ENCODE data around the gene RBP2. TPM values are rescaled to one million over a fixed set of nuclear protein-coding genes. Genes with fewer than 3 reads are reported as not detected.

The RBP2 gene
- total RNA-seq, 1 donor from 2014 or later: not detected

- H3K27me3 ChIP-seq (ENCODE audit: insufficient read depth, low read length): no peaks in the 10 kb centered on the region
- H3K9me3 ChIP-seq (ENCODE audit: insufficient read depth, low read depth, low read length): no peaks in the 10 kb centered on the region
- H3K79me2 ChIP-seq (ENCODE audit: insufficient read depth, low read length): no peaks in the 10 kb centered on the region
- H4K20me1 ChIP-seq (ENCODE audit: insufficient read depth, low read length): no peaks in the 10 kb centered on the region
- no peaks in the 10 kb centered on the region for H3K36me3 ChIP-seq (ENCODE audit: insufficient read depth, low read length)
- no peak overlapping the region for H3K4me3 ChIP-seq (ENCODE audit: insufficient read depth, low read depth, low read length)
- no peak overlapping the region for H3K27ac Mint-ChIP-seq (ENCODE audit: unreplicated experiment)
- DNase-seq (ENCODE audit: low read depth) (no peak), FAIRE-seq (no peak)
- no peaks in the 10 kb centered on the region for H3K9me3 Mint-ChIP-seq (ENCODE audit: unreplicated experiment)
- H3K27ac ChIP-seq (ENCODE audit: low read depth, low read length): no peak overlapping the region
- H3K27me3 Mint-ChIP-seq (ENCODE audit: low read depth, unreplicated experiment): no peaks in the 10 kb centered on the region
- TF ChIP-seq, protein P1, sequence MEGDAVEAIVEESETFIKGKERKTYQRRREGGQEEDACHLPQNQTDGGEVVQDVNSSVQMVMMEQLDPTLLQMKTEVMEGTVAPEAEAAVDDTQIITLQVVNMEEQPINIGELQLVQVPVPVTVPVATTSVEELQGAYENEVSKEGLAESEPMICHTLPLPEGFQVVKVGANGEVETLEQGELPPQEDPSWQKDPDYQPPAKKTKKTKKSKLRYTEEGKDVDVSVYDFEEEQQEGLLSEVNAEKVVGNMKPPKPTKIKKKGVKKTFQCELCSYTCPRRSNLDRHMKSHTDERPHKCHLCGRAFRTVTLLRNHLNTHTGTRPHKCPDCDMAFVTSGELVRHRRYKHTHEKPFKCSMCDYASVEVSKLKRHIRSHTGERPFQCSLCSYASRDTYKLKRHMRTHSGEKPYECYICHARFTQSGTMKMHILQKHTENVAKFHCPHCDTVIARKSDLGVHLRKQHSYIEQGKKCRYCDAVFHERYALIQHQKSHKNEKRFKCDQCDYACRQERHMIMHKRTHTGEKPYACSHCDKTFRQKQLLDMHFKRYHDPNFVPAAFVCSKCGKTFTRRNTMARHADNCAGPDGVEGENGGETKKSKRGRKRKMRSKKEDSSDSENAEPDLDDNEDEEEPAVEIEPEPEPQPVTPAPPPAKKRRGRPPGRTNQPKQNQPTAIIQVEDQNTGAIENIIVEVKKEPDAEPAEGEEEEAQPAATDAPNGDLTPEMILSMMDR (IDR thresholded peaks at IDR 0.05; ENCODE audit: insufficient read depth, low read depth, low read length): no peak
- no peak for TF ChIP-seq EZH2 (IDR thresholded peaks at IDR 0.05; ENCODE audit: insufficient read depth, low read length)
- H3K4me1 ChIP-seq (ENCODE audit: insufficient read depth, low read length): no peaks in the 10 kb centered on the region
- peaks cover 2% of the 10 kb centered on the region for H3K36me3 Mint-ChIP-seq (ENCODE audit: low read depth, unreplicated experiment)
- H3K4me2 ChIP-seq (ENCODE audit: low read length): no peak overlapping the region
- no peak overlapping the region for H2AFZ ChIP-seq (ENCODE audit: low read depth, low read length)
- no peaks in the 10 kb centered on the region for H3K4me1 Mint-ChIP-seq (ENCODE audit: low read depth, unreplicated experiment)
- no peak overlapping the region for H3K4me3 Mint-ChIP-seq (ENCODE audit: unreplicated experiment)
- H3K9ac ChIP-seq (ENCODE audit: low read length): no peak overlapping the region
These were observed 53.1 kb downstream of the RBP2 start for GRCh38 chr3:139423232-139423631.

GRCh38 chr3:139421460-139421859 is 54.9 kb downstream of the RBP2 start:
- Histone ChIP-seq H3K9ac (ENCODE audit: low read length) (no peak overlapping the region), H3K9me3 (ENCODE audit: insufficient read depth, low read depth, low read length) (no peaks in the 10 kb centered on the region), H3K27me3 (ENCODE audit: insufficient read depth, low read length) (no peaks in the 10 kb centered on the region), H3K79me2 (ENCODE audit: insufficient read depth, low read length) (no peaks in the 10 kb centered on the region), H3K4me3 (ENCODE audit: insufficient read depth, low read depth, low read length) (no peak overlapping the region), H4K20me1 (ENCODE audit: insufficient read depth, low read length) (no peaks in the 10 kb centered on the region), H2AFZ (ENCODE audit: low read depth, low read length) (no peak overlapping the region), H3K4me1 (ENCODE audit: insufficient read depth, low read length) (no peaks in the 10 kb centered on the region), H3K27ac (ENCODE audit: low read depth, low read length) (no peak overlapping the region), H3K4me2 (ENCODE audit: low read length) (no peak overlapping the region), H3K36me3 (ENCODE audit: insufficient read depth, low read length) (no peaks in the 10 kb centered on the region)
- Mint-ChIP-seq H3K4me3 (ENCODE audit: unreplicated experiment) (no peak overlapping the region), H3K27me3 (ENCODE audit: low read depth, unreplicated experiment) (no peaks in the 10 kb centered on the region), H3K4me1 (ENCODE audit: low read depth, unreplicated experiment) (no peaks in the 10 kb centered on the region), H3K36me3 (ENCODE audit: low read depth, unreplicated experiment) (peaks cover 2% of the 10 kb centered on the region), H3K9me3 (ENCODE audit: unreplicated experiment) (no peaks in the 10 kb centered on the region), H3K27ac (ENCODE audit: unreplicated experiment) (no peak overlapping the region)
- no peak for FAIRE-seq
- no peak for DNase-seq (ENCODE audit: low read depth)
- TF ChIP-seq, protein P1 (IDR thresholded peaks at IDR 0.05; ENCODE audit: insufficient read depth, low read depth, low read length): no peak
- TF ChIP-seq EZH2 (IDR thresholded peaks at IDR 0.05; ENCODE audit: insufficient read depth, low read length): no peak

GRCh38 chr3:139421040-139421439 is 55.3 kb downstream of the RBP2 start:
- no peak for DNase-seq (ENCODE audit: low read depth)
- peaks cover 2% of the 10 kb centered on the region for H3K36me3 Mint-ChIP-seq (ENCODE audit: low read depth, unreplicated experiment)
- no peak for TF ChIP-seq EZH2 (IDR thresholded peaks at IDR 0.05; ENCODE audit: insufficient read depth, low read length)
- TF ChIP-seq, protein P1 (IDR thresholded peaks at IDR 0.05; ENCODE audit: insufficient read depth, low read depth, low read length): no peak
- Histone ChIP-seq H3K36me3 (ENCODE audit: insufficient read depth, low read length) (no peaks in the 10 kb centered on the region), H3K9ac (ENCODE audit: low read length) (no peak overlapping the region), H2AFZ (ENCODE audit: low read depth, low read length) (no peak overlapping the region), H3K79me2 (ENCODE audit: insufficient read depth, low read length) (no peaks in the 10 kb centered on the region), H3K4me1 (ENCODE audit: insufficient read depth, low read length) (no peaks in the 10 kb centered on the region), H3K4me2 (ENCODE audit: low read length) (no peak overlapping the region), H4K20me1 (ENCODE audit: insufficient read depth, low read length) (no peaks in the 10 kb centered on the region), H3K4me3 (ENCODE audit: insufficient read depth, low read depth, low read length) (no peak overlapping the region), H3K27me3 (ENCODE audit: insufficient read depth, low read length) (no peaks in the 10 kb centered on the region), H3K9me3 (ENCODE audit: insufficient read depth, low read depth, low read length) (no peaks in the 10 kb centered on the region), H3K27ac (ENCODE audit: low read depth, low read length) (no peak overlapping the region)
- no peaks in the 10 kb centered on the region for H3K27me3 Mint-ChIP-seq (ENCODE audit: low read depth, unreplicated experiment)
- H3K9me3 Mint-ChIP-seq (ENCODE audit: unreplicated experiment): no peaks in the 10 kb centered on the region
- no peaks in the 10 kb centered on the region for H3K4me1 Mint-ChIP-seq (ENCODE audit: low read depth, unreplicated experiment)
- FAIRE-seq: no peak
- no peak overlapping the region for H3K4me3 Mint-ChIP-seq (ENCODE audit: unreplicated experiment)
- no peak overlapping the region for H3K27ac Mint-ChIP-seq (ENCODE audit: unreplicated experiment)
